Lung (tissue), 12 donors: Measurements from ENCODE around the gene VAV1. TPM values are rescaled to one million over a fixed set of nuclear protein-coding genes. Genes with fewer than 3 reads are reported as not detected.
A peak's percentile ranks its signal among the peaks of the same experiment; 100 is the strongest.

Source experiments
- ATAC-seq: fragments of 200-7000 bp; cut with Tn5 transposase; one replicate; pipeline ENCODE4 v1.9.1; 2020; ENCODE audit warnings: moderate number of reproducible peaks; ENCODE audit not compliant: insufficient read depth, low FRiP score
- DNase-seq, 3 donors: peaks; one replicate each; pipeline ENCODE4 v3.0.0-alpha.2; 2013 to 2017
- H3K27ac ChIP-seq, 2 donors: one replicate each; pipeline ENCODE4 v1.5.1; 2013; ENCODE audit warnings: mild to moderate bottlenecking in 2 of 2, moderate library complexity in 2 of 2, control low read depth in 1 of 2, inconsistent platforms in 1 of 2, low read depth in 1 of 2, low read length in 1 of 2
- H3K27me3 ChIP-seq, 3 donors: one replicate each; pipeline ENCODE4 v1.5.1; 2013; ENCODE audit warnings: low read length in 2 of 3; ENCODE audit not compliant: control insufficient read depth in 3 of 3, insufficient read depth in 3 of 3
- H3K36me3 ChIP-seq, 4 donors: one replicate each; pipeline ENCODE4 v1.5.1; 2013; ENCODE audit warnings: low read length in 4 of 4, mild to moderate bottlenecking in 1 of 4, moderate library complexity in 1 of 4; ENCODE audit not compliant: control insufficient read depth in 4 of 4, insufficient read depth in 4 of 4
- H3K4me1 ChIP-seq, 5 donors: one replicate each; pipeline ENCODE4 v1.5.1; 2013; ENCODE audit warnings: low read length in 5 of 5, mild to moderate bottlenecking in 2 of 5, moderate library complexity in 1 of 5; ENCODE audit not compliant: control insufficient read depth in 5 of 5, insufficient read depth in 5 of 5
- H3K4me3 ChIP-seq: one replicate; pipeline ENCODE4 v1.5.1; 2013; ENCODE audit warnings: mild to moderate bottlenecking, control low read depth, moderate library complexity
- H3K9ac ChIP-seq, 2 donors: one replicate each; pipeline ENCODE4 v1.5.1; 2013; ENCODE audit warnings: low read length in 2 of 2, control low read depth in 1 of 2; ENCODE audit not compliant: insufficient read depth in 1 of 2
- H3K9me3 ChIP-seq, 4 donors: one replicate each; pipeline ENCODE4 v1.5.1; 2013; ENCODE audit warnings: low read length in 3 of 4, mild to moderate bottlenecking in 1 of 4, moderate library complexity in 1 of 4; ENCODE audit not compliant: control insufficient read depth in 4 of 4, insufficient read depth in 3 of 4
- WGBS, 2 donors: extraction: QIAGEN DNeasy Blood & Tissue Kit; methylation state at CpG; one replicate each; pipeline ENCODE4 v1.1.7; 2013; 5-methylcytosine and 5-hydroxymethylcytosine counted together
- polyA plus RNA-seq, 2 donors: library from polyadenylated mRNA; stranded (reverse); fragments of 200-250 nt; gene quantifications; one replicate each; pipeline ENCODE4 v1.2.1, GENCODE V29; 2013
- total RNA-seq, 2 donors: library from RNA; depleted of rRNA in 1 of 2; stranded (reverse); fragments of >200 nt in 1 of 2; gene quantifications; one replicate each; pipeline ENCODE4 v1.2.1, GENCODE V29; 2014 to 2021
- TF ChIP-seq, protein P1 (sequence below): IDR thresholded peaks from 2 replicates; pipeline ENCODE4 v1.5.1; 2012; ENCODE audit warnings: mild to moderate bottlenecking; ENCODE audit errors: control extremely low read depth, extremely low read depth
- donor health status: control.
- donor health status: control.
- donor health status: Bipolar disorder and iron deficiency.
- donor health status: healthy.
- donor health status: DM: yes; HTN: yes; CAD: no.

VAV1 gene
- total and polyA plus RNA-seq, 4 donors: 8.7 to 60.8 (median 21.9) TPM

DNA sequence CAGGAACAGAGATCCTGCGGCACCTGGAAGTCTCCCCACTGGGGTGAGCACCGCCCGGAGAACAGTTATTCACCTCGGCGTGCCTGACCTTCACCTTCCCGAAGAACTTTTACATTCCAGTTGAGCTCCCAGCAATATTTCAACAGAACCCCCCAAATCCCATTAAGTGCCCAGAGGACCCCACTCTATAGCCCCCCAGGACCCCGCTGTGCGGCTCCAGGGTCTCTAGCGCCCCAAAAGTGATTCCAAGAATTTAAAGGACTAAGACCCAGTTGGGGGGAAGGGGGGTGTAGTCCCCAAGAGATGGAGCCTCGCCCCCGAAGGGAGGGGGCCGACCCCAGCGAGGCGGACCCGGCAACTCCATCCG lies 35.6 kb upstream of the VAV1 start:
- H3K4me3 ChIP-seq: peak overlapping the region; percentile 72
- no peaks in the 10 kb centered on the region for H3K27me3 ChIP-seq
- ATAC-seq (no peak), DNase-seq (no peak)
- peak overlapping the region in 1 of 2 donors; percentile 37 for H3K9ac ChIP-seq
- 0% methylated on average over 16 of the region's 16 CpGs for WGBS, 2 donors
- H3K27ac ChIP-seq: peak overlapping the region; percentile 93 to 94
- peaks cover 0 to 39% (median 11%) of the 10 kb centered on the region in 5 donors for H3K4me1 ChIP-seq
- H3K36me3 ChIP-seq: peaks cover 0 to 18% (median 3%) of the 10 kb centered on the region in 4 donors
- peaks cover 0 to under 1% (median 0%) of the 10 kb centered on the region in 4 donors for H3K9me3 ChIP-seq
- TF ChIP-seq, protein P1, sequence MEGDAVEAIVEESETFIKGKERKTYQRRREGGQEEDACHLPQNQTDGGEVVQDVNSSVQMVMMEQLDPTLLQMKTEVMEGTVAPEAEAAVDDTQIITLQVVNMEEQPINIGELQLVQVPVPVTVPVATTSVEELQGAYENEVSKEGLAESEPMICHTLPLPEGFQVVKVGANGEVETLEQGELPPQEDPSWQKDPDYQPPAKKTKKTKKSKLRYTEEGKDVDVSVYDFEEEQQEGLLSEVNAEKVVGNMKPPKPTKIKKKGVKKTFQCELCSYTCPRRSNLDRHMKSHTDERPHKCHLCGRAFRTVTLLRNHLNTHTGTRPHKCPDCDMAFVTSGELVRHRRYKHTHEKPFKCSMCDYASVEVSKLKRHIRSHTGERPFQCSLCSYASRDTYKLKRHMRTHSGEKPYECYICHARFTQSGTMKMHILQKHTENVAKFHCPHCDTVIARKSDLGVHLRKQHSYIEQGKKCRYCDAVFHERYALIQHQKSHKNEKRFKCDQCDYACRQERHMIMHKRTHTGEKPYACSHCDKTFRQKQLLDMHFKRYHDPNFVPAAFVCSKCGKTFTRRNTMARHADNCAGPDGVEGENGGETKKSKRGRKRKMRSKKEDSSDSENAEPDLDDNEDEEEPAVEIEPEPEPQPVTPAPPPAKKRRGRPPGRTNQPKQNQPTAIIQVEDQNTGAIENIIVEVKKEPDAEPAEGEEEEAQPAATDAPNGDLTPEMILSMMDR: no peak

DNA sequence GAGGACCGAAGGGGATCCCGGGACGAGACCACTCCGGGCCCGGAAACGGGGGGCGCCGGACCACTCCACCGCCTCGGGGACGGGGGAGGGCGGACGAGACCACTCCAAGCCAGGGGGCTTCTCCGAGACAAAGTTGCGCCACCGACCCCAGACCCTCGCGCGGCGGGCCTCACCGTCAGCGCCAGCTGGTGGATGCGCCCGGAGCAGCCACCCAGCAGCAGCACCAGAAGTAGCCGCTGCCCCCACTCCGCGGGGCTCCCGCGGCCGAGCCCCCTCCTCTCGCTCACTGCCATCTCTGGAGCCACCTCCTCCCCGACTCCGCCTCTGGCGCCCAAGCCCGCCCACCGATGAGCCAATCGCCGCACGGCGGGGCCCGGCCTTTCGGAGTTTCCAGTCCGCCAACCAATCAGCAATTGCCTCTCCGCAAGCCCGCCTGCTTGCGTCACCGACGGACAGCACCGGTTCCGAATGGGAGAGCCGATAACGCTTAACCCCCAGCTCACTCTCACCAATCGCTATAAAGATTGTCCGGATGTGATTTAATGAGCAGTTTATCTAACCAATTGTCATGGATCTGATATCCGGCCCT lies 35.1 kb upstream of the VAV1 start, which contains the start of gene GPR108:
TSS of gene GPR108 (minus strand) at position 297 of the 589 bp plus-strand sequence. CDS start at position 293, 4 bp downstream.
- Histone ChIP-seq H3K36me3 (peaks cover 0 to 16% (median 2%) of the 10 kb centered on the region in 4 donors), H3K9ac (peak within 1 kb of the TSS; percentile 33 to 37), H3K9me3 (no peaks in the 10 kb centered on the region), H3K4me1 (peaks cover 0 to 44% (median 11%) of the 10 kb centered on the region in 5 donors), H3K27me3 (no peaks in the 10 kb centered on the region), H3K27ac (peak within 1 kb of the TSS; percentile 93 to 94), H3K4me3 (peak within 1 kb of the TSS; percentile 72)
- ATAC-seq (peak; percentile 82), DNase-seq (peak; percentile 100)
- WGBS, 2 donors: 0 to 1% methylated on average over 43 to 55 of the region's 55 CpGs
- TF ChIP-seq, protein P1: no peak

DNA sequence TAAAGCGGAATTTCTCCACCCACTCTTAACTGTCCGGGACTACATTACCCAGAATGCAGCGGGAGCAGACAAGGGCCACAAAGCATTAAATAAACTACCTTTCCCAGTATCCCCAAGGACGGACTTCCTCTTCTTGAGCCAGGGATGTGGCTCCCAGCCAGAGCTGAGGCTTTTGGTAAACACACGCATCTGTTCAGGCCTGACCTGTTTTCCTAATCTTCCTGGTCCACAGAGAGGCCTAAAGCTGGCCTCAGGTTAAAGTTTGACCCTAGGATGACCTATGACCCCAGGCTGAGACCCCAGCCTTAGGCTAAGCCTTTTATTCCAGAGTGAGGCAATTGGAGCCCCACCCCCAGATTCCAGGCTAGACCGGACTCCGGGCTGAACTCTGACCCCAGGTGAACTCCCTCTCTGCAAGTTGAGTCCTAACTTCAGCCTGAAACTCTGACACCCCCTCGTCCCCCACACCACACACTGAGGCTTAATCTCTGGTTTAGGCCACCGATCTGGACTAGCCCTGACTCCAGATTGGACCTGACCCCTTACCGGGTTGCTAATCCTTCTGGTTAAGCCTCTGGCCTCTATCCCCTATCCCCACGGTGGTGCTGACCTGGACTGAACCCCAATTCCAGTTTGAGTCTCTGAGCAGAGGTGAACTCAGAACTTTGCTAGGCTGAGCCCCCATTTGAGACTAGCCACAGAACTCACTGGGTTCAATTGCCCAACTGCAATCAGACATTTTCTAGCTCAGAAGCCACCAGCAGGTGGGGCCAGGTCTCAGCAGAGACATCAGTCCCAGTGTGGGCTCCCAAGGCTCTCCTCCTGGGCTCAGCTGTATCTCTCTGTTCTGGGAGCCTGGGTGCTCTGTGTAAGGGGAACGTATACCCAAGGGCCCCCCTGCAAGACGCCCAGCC lies 34.4 kb upstream of the VAV1 start:
- H3K36me3 ChIP-seq: peaks cover 0 to 9% (median 0%) of the 10 kb centered on the region in 4 donors
- no peaks in the 10 kb centered on the region for H3K27me3 ChIP-seq
- peak; percentile 92 to 99 (median 94) for DNase-seq
- WGBS, 2 donors: 12 to 16% methylated on average over 13 of the region's 13 CpGs
- H3K9ac ChIP-seq: peak overlapping the region in 1 of 2 donors; percentile 65
- ATAC-seq: peak; percentile 28
- peak overlapping the region; percentile 85 to 88 for H3K27ac ChIP-seq
- H3K4me1 ChIP-seq: peaks cover 0 to 51% (median 15%) of the 10 kb centered on the region in 5 donors
- H3K9me3 ChIP-seq: no peaks in the 10 kb centered on the region
- TF ChIP-seq, protein P1: peak; percentile 59
- no peak overlapping the region for H3K4me3 ChIP-seq
